ENCODE measurements around the gene GMDS. TPM values are rescaled to one million over a fixed set of nuclear protein-coding genes. Genes with fewer than 3 reads are reported as not detected.

GMDS gene
- total RNA-seq, 2 experiments from 2014 or later: 30.3 to 38.5 TPM

DNA sequence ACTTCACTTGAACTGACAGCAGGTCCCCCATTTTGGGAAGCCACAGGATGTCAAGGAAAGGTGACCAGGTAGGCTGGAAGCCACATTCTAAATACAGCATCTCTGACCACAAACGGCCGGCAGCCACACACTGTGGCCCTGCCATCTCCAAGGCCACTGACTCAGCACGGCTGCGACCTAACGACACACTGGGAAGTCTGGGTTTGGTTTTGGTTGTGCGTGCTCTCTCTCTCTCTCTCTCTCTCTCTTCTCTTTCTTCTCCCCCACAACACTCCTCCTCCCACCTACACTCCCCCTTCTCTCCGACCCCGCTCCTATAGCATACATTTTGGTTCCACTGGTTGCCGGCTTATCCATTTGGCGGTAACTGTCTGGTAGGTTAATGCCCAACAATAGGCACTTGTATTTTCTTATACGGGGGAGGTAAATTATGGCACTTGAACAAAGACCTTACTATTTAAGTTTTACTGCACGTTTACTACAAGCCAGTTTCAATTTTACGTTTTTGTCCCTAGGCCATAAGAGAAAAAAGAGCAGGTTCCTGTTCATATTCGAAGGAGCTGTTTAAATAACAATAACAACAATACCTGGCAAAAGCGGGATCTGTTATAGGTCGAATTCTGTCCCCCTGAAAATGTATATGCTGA is 103.6 kb downstream of the GMDS start:
- no peak overlapping the region for H3K4me3 Mint-ChIP-seq
- CTCF ChIA-PET: interaction anchor here (1.6 kb wide), 1 partner anchor 545 kb away, joined by 3 read pairs; no protein-coding TSS in a partner anchor
- POLR2A ChIA-PET: no interaction called here
- H3K36me3 Mint-ChIP-seq (ENCODE audit: low read depth): no peaks in the 10 kb centered on the region
- ATAC-seq: no peak
- H3K4me1 Mint-ChIP-seq (ENCODE audit: low read depth): peaks cover 5% of the 10 kb centered on the region
- DNase-seq: no peak
- no peak overlapping the region for H3K27ac Mint-ChIP-seq
- no peaks in the 10 kb centered on the region for H3K9me3 Mint-ChIP-seq (ENCODE audit: insufficient read depth)
- no peaks in the 10 kb centered on the region for H3K27me3 Mint-ChIP-seq (ENCODE audit: low read depth)

GRCh38 chr6:2140438-2141128 is 104.8 kb downstream of the GMDS start:
- POLR2A ChIA-PET: no interaction called here
- no peak for DNase-seq
- Mint-ChIP-seq H3K36me3 (ENCODE audit: low read depth) (no peaks in the 10 kb centered on the region), H3K4me1 (ENCODE audit: low read depth) (peaks cover 5% of the 10 kb centered on the region), H3K9me3 (ENCODE audit: insufficient read depth) (no peaks in the 10 kb centered on the region), H3K27ac (no peak overlapping the region), H3K4me3 (no peak overlapping the region), H3K27me3 (ENCODE audit: low read depth) (no peaks in the 10 kb centered on the region)
- CTCF ChIA-PET: no interaction called here
- no peak for ATAC-seq

DNA sequence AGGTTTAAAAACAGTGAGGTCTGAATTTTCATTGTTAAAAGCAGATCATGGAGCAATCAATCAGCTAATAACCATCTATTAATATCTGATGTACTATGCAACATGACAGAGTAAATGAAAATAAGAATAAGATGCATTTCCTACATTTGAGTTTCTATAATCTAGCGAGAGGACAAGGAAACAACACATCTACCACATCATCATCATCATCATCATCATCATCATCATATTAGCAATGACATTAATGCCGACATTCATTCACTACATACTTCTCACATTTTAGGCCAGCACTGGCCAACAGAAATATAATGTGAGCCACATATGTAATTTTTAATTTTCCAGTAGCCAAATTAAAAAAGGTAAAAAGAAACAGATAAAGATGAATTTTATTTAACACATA is 110.0 kb downstream of the GMDS start:
- H3K27ac Mint-ChIP-seq: no peak overlapping the region
- no peaks in the 10 kb centered on the region for H3K27me3 Mint-ChIP-seq (ENCODE audit: low read depth)
- POLR2A ChIA-PET: interaction anchor here (1.1 kb wide), 1 partner anchor 12 kb away, joined by 3 read pairs; no protein-coding TSS in a partner anchor
- ATAC-seq: no peak
- CTCF ChIA-PET: no interaction called here
- no peaks in the 10 kb centered on the region for H3K9me3 Mint-ChIP-seq (ENCODE audit: insufficient read depth)
- no peaks in the 10 kb centered on the region for H3K4me1 Mint-ChIP-seq (ENCODE audit: low read depth)
- no peak overlapping the region for H3K4me3 Mint-ChIP-seq
- no peak for DNase-seq
- H3K36me3 Mint-ChIP-seq (ENCODE audit: low read depth): no peaks in the 10 kb centered on the region

GRCh38 chr6:2134554-2134953 is 110.9 kb downstream of the GMDS start:
- Mint-ChIP-seq H3K4me1 (ENCODE audit: low read depth) (peaks cover 3% of the 10 kb centered on the region), H3K36me3 (ENCODE audit: low read depth) (no peaks in the 10 kb centered on the region), H3K27ac (no peak overlapping the region), H3K4me3 (no peak overlapping the region), H3K27me3 (ENCODE audit: low read depth) (no peaks in the 10 kb centered on the region), H3K9me3 (ENCODE audit: insufficient read depth) (no peaks in the 10 kb centered on the region)
- no peak for ATAC-seq
- no peak for DNase-seq
- ChIA-PET CTCF (interaction anchor here (1.6 to 2.3 kb wide), 2 partner anchors 75 to 500 kb away, joined by 4 to 5 read pairs; no protein-coding TSS in a partner anchor), POLR2A (interaction anchor here (1.1 kb wide), 1 partner anchor 11 kb away, joined by 3 read pairs; no protein-coding TSS in a partner anchor)

DNA sequence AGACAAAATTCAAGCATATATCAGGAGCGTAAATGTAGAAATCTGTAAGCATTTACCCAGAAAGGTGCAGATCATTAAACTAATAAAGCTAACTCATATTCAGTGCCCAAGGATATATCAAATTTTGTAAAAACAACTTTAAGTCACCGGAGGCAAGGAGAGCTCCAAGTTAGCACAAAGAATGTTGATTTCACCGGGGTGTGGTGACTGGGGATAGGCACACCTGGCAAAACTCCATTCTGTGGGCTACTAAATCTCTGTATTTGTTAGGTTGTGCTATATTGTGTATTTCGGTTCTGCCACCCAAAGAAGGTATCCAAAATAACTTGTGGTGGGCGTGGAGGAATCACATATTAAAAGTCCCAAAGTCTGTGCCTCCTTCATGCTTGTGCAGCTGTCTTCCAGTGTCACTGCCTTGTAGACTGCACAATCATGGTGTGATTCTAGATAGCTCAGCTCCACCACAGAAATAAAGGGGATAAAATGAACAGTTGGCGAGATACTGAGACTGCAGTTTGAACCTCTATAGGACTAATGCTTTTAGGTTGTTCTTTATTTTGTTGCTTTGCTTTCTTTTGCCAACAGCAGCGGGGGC is 111.6 kb downstream of the GMDS start:
- CTCF ChIA-PET: interaction anchor here (1.6 to 2.3 kb wide), 2 partner anchors 76 to 500 kb away, joined by 4 to 5 read pairs; no protein-coding TSS in a partner anchor
- POLR2A ChIA-PET: no interaction called here
- DNase-seq: no peak
- H3K4me3 Mint-ChIP-seq: no peak overlapping the region
- ATAC-seq: no peak
- H3K4me1 Mint-ChIP-seq (ENCODE audit: low read depth): peaks cover 10% of the 10 kb centered on the region
- H3K36me3 Mint-ChIP-seq (ENCODE audit: low read depth): no peaks in the 10 kb centered on the region
- no peaks in the 10 kb centered on the region for H3K27me3 Mint-ChIP-seq (ENCODE audit: low read depth)
- H3K27ac Mint-ChIP-seq: no peak overlapping the region
- no peaks in the 10 kb centered on the region for H3K9me3 Mint-ChIP-seq (ENCODE audit: insufficient read depth)

DNA sequence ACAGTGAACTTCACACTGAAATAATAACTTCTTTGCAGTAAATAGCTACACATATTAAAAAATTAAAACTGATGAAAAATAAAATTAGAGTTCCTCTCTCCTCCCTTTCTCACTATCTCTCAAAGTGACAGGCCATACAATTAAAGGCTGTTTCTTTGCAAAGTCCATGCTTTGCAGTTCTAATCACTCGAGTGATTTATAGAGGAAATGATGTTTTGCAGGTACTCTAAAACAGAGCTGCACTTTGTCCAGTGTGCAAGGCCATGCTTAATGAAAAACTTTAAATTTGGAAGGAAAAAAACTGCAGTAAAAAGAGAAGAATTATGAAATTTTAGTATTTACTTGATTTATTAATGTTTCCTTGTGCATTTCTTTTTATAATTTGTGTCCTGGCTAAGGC is 112.5 kb downstream of the GMDS start:
- POLR2A ChIA-PET: no interaction called here
- no peak for DNase-seq
- no peak overlapping the region for H3K27ac Mint-ChIP-seq

DNA sequence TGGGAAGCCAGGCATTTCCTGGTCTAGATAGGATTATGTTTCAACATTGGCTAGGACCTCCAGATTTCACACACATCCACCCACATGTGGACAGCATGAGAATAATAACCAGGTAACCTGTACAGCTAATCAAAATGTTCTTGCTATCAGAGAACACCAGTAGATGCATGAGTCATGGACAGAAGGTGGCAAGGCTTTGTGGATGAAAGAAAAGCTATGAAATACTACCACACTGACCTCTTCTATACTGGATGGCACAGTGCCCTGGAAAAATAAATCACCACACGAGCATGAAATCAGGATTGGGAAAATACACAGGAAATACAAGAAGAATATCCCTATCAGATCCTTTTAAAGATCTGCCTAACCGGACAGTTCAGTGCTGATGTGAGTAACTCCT is 113.0 kb downstream of the GMDS start:
- ChIA-PET POLR2A (no interaction called here), CTCF (interaction anchor here (1.1 to 2.3 kb wide), 2 partner anchors 28 to 502 kb away, joined by 3 to 5 read pairs; no protein-coding TSS in a partner anchor)
- Mint-ChIP-seq H3K27ac (no peak overlapping the region), H3K36me3 (ENCODE audit: low read depth) (no peaks in the 10 kb centered on the region), H3K4me1 (ENCODE audit: low read depth) (peaks cover 19% of the 10 kb centered on the region), H3K4me3 (no peak overlapping the region), H3K9me3 (ENCODE audit: insufficient read depth) (no peaks in the 10 kb centered on the region), H3K27me3 (ENCODE audit: low read depth) (no peaks in the 10 kb centered on the region)
- no peak for DNase-seq
- ATAC-seq: no peak

More for the DNA sequence above, 112.5 kb downstream of the GMDS start:
- CTCF ChIA-PET: interaction anchor here (1.1 to 2.3 kb wide), 3 partner anchors 29 to 501 kb away, joined by 3 to 5 read pairs (median 4); no protein-coding TSS in a partner anchor
- Mint-ChIP-seq H3K9me3 (ENCODE audit: insufficient read depth) (no peaks in the 10 kb centered on the region), H3K4me1 (ENCODE audit: low read depth) (peaks cover 14% of the 10 kb centered on the region), H3K27me3 (ENCODE audit: low read depth) (no peaks in the 10 kb centered on the region), H3K36me3 (ENCODE audit: low read depth) (no peaks in the 10 kb centered on the region), H3K4me3 (no peak overlapping the region)
- no peak for ATAC-seq

DNA sequence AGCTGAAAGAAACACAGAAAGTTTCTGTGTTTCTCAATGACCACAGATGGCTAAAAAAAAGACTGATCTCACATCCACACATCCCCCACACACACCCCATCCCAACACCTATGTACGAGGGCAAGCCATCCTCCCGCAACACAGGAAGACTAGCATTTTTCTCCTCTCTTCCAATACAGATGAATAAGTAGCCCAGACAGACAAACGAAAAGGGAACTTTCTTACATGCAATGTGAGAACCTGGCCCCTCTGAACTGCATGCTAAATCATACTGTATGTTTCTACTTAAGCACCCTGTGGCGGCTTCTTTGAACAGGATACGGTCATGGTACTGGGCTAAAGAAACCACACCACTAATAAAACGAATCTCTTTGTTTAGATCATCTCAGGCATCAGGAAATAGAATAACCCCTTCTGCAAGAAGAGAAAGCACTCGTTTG is 116.2 kb downstream of the GMDS start:
- Mint-ChIP-seq H3K36me3 (ENCODE audit: low read depth) (no peaks in the 10 kb centered on the region), H3K27ac (no peak overlapping the region), H3K4me1 (ENCODE audit: low read depth) (peaks cover 23% of the 10 kb centered on the region), H3K27me3 (ENCODE audit: low read depth) (no peaks in the 10 kb centered on the region), H3K4me3 (no peak overlapping the region), H3K9me3 (ENCODE audit: insufficient read depth) (no peaks in the 10 kb centered on the region)
- ATAC-seq: no peak
- ChIA-PET POLR2A (no interaction called here), CTCF (no interaction called here)
- no peak for DNase-seq

DNA sequence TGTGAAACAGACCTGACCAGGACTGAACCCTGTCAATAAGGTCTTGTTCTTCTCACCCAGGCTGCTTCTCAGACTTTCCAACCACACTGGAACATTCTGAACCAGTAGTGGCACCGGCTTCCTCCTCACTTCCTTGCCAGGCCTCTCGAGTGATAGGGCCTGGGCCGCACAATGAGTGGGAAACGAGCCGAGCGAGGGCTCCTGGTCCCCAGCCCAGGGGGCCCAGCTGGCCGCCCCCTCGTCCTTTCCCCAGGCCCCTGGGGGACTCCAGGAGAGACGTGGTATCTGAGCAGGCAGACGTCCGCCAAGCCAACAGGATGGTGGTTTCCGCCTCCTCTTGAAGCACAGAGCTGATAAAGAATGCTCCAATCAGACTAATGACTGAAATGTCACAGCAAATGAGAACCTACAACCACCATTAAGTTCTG is 117.9 kb downstream of the GMDS start:
- Mint-ChIP-seq H3K4me1 (ENCODE audit: low read depth) (peaks cover 23% of the 10 kb centered on the region), H3K4me3 (no peak overlapping the region), H3K36me3 (ENCODE audit: low read depth) (no peaks in the 10 kb centered on the region), H3K27ac (no peak overlapping the region), H3K9me3 (ENCODE audit: insufficient read depth) (no peaks in the 10 kb centered on the region), H3K27me3 (ENCODE audit: low read depth) (no peaks in the 10 kb centered on the region)
- DNase-seq: peak; percentile 37
- POLR2A ChIA-PET: interaction anchor here (0.5 kb wide), 1 partner anchor 89 kb away, joined by 3 read pairs; no protein-coding TSS in a partner anchor
- peak; percentile 60 for ATAC-seq
- CTCF ChIA-PET: interaction anchor here (1.6 kb wide), 1 partner anchor 531 kb away, joined by 5 read pairs; no protein-coding TSS in a partner anchor

DNA sequence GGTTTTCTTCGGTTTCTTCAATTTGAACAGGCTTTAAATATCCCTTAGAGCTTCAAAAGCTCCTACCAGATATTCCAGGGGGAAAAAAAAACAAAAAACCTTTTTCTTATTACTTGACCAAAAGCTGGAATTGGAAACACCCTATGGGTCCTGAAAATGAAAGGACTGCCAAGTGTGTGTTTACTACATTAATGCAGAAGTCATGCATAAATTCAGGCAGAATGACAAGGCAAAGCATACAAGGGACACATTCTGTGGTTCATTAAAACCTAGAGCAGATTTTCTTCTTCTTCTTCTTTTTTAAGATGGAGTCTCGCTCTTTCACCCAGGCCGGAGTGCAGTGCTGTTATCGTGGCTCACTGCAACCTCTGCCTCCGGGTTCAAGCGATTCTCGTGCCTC is 119.1 kb downstream of the GMDS start:
- Mint-ChIP-seq H3K4me3 (no peak overlapping the region), H3K27me3 (ENCODE audit: low read depth) (no peaks in the 10 kb centered on the region), H3K36me3 (ENCODE audit: low read depth) (no peaks in the 10 kb centered on the region), H3K9me3 (ENCODE audit: insufficient read depth) (no peaks in the 10 kb centered on the region), H3K27ac (no peak overlapping the region), H3K4me1 (ENCODE audit: low read depth) (peaks cover 23% of the 10 kb centered on the region)
- ATAC-seq (no peak), DNase-seq (no peak)
- CTCF ChIA-PET: interaction anchor here (1.6 kb wide), 1 partner anchor 530 kb away, joined by 5 read pairs; no protein-coding TSS in a partner anchor
- POLR2A ChIA-PET: no interaction called here

- DNase-seq (no peak), ATAC-seq (no peak)
- no peaks in the 10 kb centered on the region for H3K27me3 Mint-ChIP-seq (ENCODE audit: low read depth)
- H3K9me3 Mint-ChIP-seq (ENCODE audit: insufficient read depth): no peaks in the 10 kb centered on the region
- CTCF ChIA-PET: no interaction called here
- POLR2A ChIA-PET: no interaction called here
- peaks cover 23% of the 10 kb centered on the region for H3K4me1 Mint-ChIP-seq (ENCODE audit: low read depth)
- no peaks in the 10 kb centered on the region for H3K36me3 Mint-ChIP-seq (ENCODE audit: low read depth)
- no peak overlapping the region for H3K27ac Mint-ChIP-seq
- H3K4me3 Mint-ChIP-seq: no peak overlapping the region
Measured at GRCh38 chr6:2125158-2125557, 120.2 kb downstream of the GMDS start.

- ChIA-PET POLR2A (no interaction called here), CTCF (no interaction called here)
- Mint-ChIP-seq H3K27me3 (ENCODE audit: low read depth) (no peaks in the 10 kb centered on the region), H3K4me1 (ENCODE audit: low read depth) (peaks cover 18% of the 10 kb centered on the region), H3K36me3 (ENCODE audit: low read depth) (no peaks in the 10 kb centered on the region), H3K4me3 (no peak overlapping the region), H3K9me3 (ENCODE audit: insufficient read depth) (no peaks in the 10 kb centered on the region), H3K27ac (no peak overlapping the region)
- ATAC-seq: no peak
- no peak for DNase-seq
Measured at GRCh38 chr6:2124260-2124709, 121.1 kb downstream of the GMDS start.

All from activated CD8-positive, alpha-beta T cell treated with anti-CD3 and anti-CD28 coated beads, Interleukin-2, amount 10 ng/mL, durations not matched to agents 7 days and 5 days (primary cell).